Measurements from ENCODE around the gene IL32.

The IL32 gene

GRCh38 chr16:3027983-3028715 lies 37.3 kb upstream of the IL32 start:
- peak; percentile 94 for DNase-seq (ENCODE audit: low spot score)

- DNase-seq (ENCODE audit: low spot score): no peak
Measured at GRCh38 chr16:3028716-3029319, 36.6 kb upstream of the IL32 start.

GRCh38 chr16:3029491-3030221 lies 35.8 kb upstream of the IL32 start:
- no peak for DNase-seq (ENCODE audit: low spot score)

- DNase-seq (ENCODE audit: low spot score): no peak
Measured at GRCh38 chr16:3030222-3031212, 34.9 kb upstream of the IL32 start.

- no peak for DNase-seq (ENCODE audit: low spot score)
Measured at GRCh38 chr16:3032624-3033023, 32.8 kb upstream of the IL32 start.

- no peak for DNase-seq (ENCODE audit: low spot score)
Measured at GRCh38 chr16:3035289-3035971, 30.0 kb upstream of the IL32 start.

- no peak for DNase-seq (ENCODE audit: low spot score)
Measured at GRCh38 chr16:3035972-3036725, 29.3 kb upstream of the IL32 start.

GRCh38 chr16:3036726-3037315 lies 28.6 kb upstream of the IL32 start, which contains the start of gene BICDL2:
TSS of gene BICDL2 (minus strand) at chr16:3036944. CDS start at chr16:3035496, 1,448 bp downstream.
- no peak for DNase-seq (ENCODE audit: low spot score)

- no peak for DNase-seq (ENCODE audit: low spot score)
Measured at GRCh38 chr16:3038256-3038655, 27.2 kb upstream of the IL32 start.

GRCh38 chr16:3038896-3039295 lies 26.5 kb upstream of the IL32 start:
- DNase-seq (ENCODE audit: low spot score): no peak

GRCh38 chr16:3042376-3042775 lies 23.1 kb upstream of the IL32 start:
- no peak for DNase-seq (ENCODE audit: low spot score)

GRCh38 chr16:3044708-3045107 lies 20.7 kb upstream of the IL32 start:
- DNase-seq (ENCODE audit: low spot score): no peak

GRCh38 chr16:3045758-3046640 lies 19.4 kb upstream of the IL32 start, which contains the start of gene MMP25:
TSS of gene MMP25 (plus strand) at chr16:3046561. CDS start at chr16:3046918, 357 bp downstream.
- peak; percentile 74 for DNase-seq (ENCODE audit: low spot score)

GRCh38 chr16:3046641-3047386 lies 18.6 kb upstream of the IL32 start:
- DNase-seq (ENCODE audit: low spot score): no peak

- DNase-seq (ENCODE audit: low spot score): no peak
Measured at GRCh38 chr16:3047387-3047720, 18.1 kb upstream of the IL32 start.

GRCh38 chr16:3049921-3050481 lies 15.4 kb upstream of the IL32 start:
- no peak for DNase-seq (ENCODE audit: low spot score)

- DNase-seq (ENCODE audit: low spot score): no peak
Measured at GRCh38 chr16:3050487-3050886, 15.0 kb upstream of the IL32 start.

GRCh38 chr16:3051009-3051408 lies 14.4 kb upstream of the IL32 start:
- no peak for DNase-seq (ENCODE audit: low spot score)
